Adipose tissue (tissue), 3 donors: ENCODE data around the gene GLRX5. TPM values are rescaled to one million over a fixed set of nuclear protein-coding genes. Genes with fewer than 3 reads are reported as not detected.

Experiments used
- H3K27ac ChIP-seq: one replicate; pipeline ENCODE4 v1.5.1; 2013; ENCODE audit warnings: low read depth, low read length
- WGBS, 3 donors: extraction: QIAGEN DNeasy Blood & Tissue Kit; methylation state at CpG; one replicate each; pipeline ENCODE4 v1.1.7; 2013; 5-methylcytosine and 5-hydroxymethylcytosine counted together
- polyA plus RNA-seq, 3 donors: library from polyadenylated mRNA; stranded (reverse); fragments of 200-250 nt; gene quantifications; one replicate each; pipeline ENCODE4 v1.2.3, GENCODE V29; 2013
- donor health status: healthy with polysubstance abuse.
- donor health status: Bipolar disorder and iron deficiency.
- donor health status: healthy.

The GLRX5 gene
- polyA plus RNA-seq, 3 donors = 19.8 to 41.1 (median 38.3) TPM

DNA sequence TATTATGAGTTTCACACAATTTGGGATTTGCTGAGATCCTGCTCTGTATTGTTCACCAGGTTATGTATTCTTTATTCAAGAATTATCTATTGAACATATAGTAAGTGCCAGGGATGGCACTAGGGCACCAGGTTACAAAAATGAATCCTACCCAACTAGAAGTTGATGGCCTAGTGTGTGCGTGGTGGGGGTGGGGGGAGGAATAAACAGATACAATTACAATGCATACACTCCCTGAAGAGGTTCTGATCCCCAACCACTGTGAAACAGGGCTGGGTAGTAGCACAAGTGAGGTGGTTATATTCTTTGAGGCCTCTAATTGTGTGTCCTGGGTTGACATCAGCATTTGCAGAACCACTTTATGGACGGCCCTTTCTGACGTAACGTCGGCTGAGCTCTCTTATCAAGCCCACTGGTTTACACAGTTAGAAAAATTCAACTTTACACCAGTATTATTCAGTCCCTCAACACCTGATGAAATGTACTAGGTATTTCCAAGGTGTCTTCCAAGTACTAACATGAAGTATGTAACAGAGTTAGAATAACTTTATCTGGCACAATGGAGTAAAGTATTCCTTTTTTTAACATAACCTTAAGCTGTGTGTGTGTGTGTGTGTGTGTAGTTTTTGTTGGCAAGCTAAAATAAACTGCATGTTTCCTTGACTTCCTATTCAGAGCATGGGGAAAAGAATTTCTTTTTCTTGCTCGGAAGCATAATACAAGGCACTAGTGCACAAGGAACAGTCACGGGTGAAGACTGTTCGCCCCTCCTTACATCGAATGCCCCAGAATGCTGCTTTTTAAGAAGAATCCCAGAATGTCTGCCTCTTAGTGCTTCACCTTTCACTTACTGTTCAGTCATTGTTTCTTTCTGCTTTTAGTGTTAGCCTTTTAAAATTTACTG lies 8.1 kb upstream of the GLRX5 start:
- 35 to 41% (median 37%) methylated on average over 9 of the region's 9 CpGs for WGBS, 3 donors
- H3K27ac ChIP-seq = no peak overlapping the region

DNA sequence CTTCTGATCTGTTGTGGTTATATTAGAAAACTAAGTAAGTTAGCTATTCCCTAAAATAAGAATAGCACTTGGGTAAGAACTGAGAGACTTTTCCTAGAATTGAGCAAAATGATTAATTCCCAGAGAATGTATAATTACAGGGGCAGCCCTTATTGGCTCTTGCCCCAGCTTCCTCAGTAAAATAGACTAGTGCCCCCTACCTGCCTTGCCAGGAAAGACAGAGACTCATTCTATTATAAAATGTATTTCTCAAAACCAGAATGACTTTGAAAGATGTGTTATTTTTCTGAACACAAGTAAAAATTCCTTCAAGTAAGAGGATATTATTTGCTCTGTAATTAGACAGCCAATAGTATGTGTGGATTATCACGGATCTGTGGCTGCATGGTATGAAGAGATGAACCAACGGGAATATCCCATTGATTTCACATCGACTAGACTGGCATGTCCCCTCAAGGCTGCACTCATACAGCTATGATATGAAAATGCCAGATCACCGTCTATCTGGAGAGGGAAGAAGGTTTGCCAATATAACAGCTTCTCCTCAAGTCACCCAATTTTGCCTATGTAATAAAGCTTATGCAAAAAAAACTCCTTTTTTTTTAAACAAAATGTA lies 7.4 kb upstream of the GLRX5 start:
- 42 to 60% (median 56%) methylated on average over 4 of the region's 4 CpGs for WGBS, 3 donors
- H3K27ac ChIP-seq = no peak overlapping the region

- 85 to 93% (median 88%) methylated on average over 7 of the region's 7 CpGs for WGBS, 3 donors
- H3K27ac ChIP-seq = no peak overlapping the region
Observed at GRCh38 chr14:95529216-95529615, 5.6 kb upstream of the GLRX5 start.

GRCh38 chr14:95530473-95531276 lies 4.2 kb upstream of the GLRX5 start:
- no peak overlapping the region for H3K27ac ChIP-seq
- WGBS, 3 donors = 73 to 77% (median 73%) methylated on average over 13 of the region's 13 CpGs

GRCh38 chr14:95531473-95531872 lies 3.4 kb upstream of the GLRX5 start:
- WGBS, 3 donors = 30 to 42% (median 34%) methylated on average over 3 of the region's 3 CpGs
- no peak overlapping the region for H3K27ac ChIP-seq

- 44 to 55% (median 52%) methylated on average over 3 of the region's 3 CpGs for WGBS, 3 donors
- H3K27ac ChIP-seq = no peak overlapping the region
Observed at GRCh38 chr14:95531969-95532368, 2.9 kb upstream of the GLRX5 start.

GRCh38 chr14:95533391-95533821 lies 1.4 kb upstream of the GLRX5 start:
- WGBS, 3 donors = 3 to 4% (median 4%) methylated on average over 10 of the region's 10 CpGs
- no peak overlapping the region for H3K27ac ChIP-seq

DNA sequence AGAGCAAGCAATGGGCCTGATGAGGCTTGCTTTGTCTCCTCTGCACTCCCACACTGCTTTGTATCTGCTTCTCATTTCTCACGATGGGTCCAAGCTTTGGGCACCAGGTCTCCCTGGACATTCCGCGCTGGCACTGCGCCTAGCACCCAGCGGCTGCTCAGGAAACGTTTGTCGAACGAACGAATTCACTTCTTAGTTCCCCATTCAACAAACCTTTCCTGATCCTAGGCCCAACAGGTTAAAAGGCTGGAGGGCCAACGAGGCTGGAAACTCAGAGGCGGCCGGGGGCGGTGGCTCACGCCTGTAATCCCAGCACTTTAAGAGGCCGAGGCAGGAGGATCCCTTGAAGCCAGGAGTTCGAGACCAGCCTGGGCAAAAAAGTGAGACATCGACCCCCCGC lies 1.0 kb upstream of the GLRX5 start:
- WGBS, 3 donors = 0 to 1% (median 1%) methylated on average over 18 of the region's 18 CpGs
- no peak overlapping the region for H3K27ac ChIP-seq

GRCh38 chr14:95535226-95536021 lies 574 bp downstream of the GLRX5 start:
- 1 to 2% (median 2%) methylated on average over 52 of the region's 52 CpGs for WGBS, 3 donors
- H3K27ac ChIP-seq = no peak overlapping the region

GRCh38 chr14:95536036-95536593 lies 1.3 kb downstream of the GLRX5 start:
- WGBS, 3 donors = 21 to 39% (median 30%) methylated on average over 4 of the region's 4 CpGs
- H3K27ac ChIP-seq = no peak overlapping the region

DNA sequence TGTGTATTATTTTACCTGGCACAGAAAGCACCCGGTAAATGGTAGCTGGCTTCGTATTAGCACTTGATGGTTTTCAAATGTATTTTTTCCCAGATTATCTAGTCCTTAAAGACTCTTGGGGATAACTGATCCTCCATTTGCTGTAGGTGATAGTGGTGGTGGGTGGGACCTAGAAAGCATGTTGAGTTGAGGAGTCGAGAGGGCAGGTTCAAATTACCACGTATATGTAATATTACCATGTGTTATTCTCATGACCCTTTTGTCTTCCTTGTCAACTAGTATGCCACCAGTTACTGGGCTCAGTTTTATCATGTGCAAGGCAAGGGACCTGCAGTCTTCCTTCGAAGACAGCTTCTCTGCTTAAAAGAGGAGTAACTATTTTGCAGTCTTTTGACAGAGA lies 1.8 kb downstream of the GLRX5 start:
- 41 to 81% (median 66%) methylated on average over 5 of the region's 5 CpGs for WGBS, 3 donors
- no peak overlapping the region for H3K27ac ChIP-seq

DNA sequence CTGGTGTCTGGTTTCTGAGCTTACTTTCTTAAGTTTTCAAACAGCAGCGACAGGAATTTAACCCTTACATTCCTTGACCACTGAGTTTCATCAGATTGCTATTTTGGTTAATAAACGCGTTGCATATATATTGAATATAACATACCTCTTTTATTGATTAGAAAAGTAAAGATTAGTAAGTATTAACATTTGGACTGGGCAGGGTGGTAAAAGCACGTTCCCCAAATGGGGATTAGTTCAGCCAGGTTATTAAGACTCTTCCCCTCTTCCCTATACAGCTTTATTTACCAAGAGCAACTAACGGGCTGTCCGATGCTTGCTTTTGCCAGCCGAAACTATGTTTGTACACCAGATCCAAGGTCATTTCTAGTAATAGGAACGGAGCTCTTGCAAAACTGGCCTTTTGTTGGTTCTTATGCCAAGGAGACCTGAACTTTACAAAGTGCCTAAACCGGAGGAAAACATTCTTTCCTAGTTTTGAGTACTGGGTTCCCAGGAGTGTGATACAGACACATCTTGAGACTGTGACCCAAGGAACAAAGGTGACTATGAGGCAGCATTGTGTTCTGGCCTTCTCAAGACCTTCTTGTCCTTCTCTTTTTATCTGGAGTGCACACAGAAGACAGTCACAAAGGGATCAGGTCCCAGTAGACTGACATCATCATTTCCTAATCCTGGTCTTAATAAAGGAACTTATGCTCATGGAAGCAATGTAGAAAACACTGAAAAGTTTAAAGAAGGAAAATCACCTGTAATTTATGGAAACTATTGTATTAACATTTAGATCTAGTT lies 2.6 kb downstream of the GLRX5 start:
- H3K27ac ChIP-seq = no peak overlapping the region
- 20 to 63% (median 61%) methylated on average over 9 of the region's 9 CpGs for WGBS, 3 donors

DNA sequence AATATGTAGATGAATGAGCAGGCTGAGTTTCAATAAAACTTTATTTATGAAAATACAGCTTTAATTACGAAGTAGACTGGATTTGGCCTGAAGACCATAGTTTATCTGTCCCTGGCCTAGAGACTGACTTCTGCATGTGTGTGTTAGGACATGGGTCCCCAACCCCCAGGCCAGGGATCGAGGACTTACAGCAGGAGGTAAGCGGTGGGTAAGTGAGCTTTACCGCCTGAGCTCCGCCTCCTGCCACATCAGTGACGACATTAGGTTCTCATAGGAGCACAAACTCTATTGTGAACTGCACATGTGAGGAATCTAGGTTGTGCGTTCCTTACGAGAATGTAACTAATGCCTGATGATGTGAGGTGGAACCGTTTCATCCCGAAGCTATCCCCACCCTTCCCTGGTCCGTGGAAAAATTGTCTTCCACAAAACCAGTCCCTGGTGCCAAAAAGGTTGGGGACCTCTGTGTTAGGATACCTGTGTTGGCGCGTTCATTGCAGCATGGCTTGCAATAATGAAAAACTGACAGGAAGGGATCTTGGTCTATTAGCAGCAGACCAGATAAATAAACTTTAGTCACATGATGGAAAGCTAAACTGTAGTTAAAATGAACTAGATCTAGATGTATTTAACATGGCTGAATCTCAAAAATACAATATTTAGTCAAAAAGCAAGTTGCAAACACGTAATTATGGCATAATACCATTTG lies 4.1 kb downstream of the GLRX5 start:
- WGBS, 3 donors = 90 to 93% (median 92%) methylated on average over 14 of the region's 14 CpGs
- no peak overlapping the region for H3K27ac ChIP-seq

DNA sequence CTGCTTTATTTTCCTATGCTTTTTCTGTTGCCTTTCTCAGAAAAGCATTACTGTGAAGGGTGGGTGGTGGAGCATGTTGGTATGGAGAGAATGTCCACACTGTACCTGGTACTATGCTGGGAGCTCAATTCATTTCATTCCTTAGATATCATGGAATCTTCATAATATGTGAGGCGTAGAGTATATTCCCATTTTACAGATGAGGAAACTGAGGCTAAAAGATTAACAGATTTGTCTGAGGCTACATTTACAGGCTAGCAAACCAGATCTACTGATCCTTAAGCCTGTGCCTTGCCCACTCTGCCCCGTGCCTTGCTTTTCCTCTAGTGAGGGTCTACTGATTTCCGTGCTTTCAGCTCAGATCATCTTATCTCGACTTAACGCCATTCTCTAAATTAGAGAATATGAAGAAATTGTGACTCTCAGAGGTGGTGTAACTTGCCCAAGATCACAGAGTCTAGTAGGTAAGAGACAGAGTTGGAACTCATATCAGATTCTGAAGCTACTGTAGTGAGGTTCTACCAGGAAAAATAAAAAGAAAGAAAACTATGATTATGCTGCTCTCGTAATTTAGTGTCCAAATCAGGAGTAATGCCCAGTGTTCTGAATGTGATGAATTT lies 5.5 kb downstream of the GLRX5 start:
- H3K27ac ChIP-seq = no peak overlapping the region
- 89 to 97% (median 95%) methylated on average over 6 of the region's 6 CpGs for WGBS, 3 donors

DNA sequence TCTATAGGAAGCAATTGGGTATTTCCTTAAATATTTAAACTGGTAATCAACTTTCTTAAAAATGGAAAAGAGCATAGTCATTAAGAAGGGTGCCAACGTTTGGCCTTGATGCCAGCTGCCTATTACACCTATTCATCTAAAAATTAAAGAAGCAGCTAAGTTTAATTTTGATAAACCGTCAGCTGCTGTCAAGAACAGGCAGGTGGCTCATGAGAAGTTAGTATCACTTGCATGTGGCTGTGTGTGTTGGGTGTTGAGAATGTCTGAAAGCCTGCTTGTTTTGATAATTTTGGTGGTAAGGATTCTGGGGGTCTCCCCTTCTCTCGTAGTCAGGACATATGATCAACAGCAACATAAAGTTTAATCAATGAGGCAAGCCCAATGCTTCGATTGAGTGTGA lies 6.5 kb downstream of the GLRX5 start:
- 61 to 84% (median 74%) methylated on average over 4 of the region's 4 CpGs for WGBS, 3 donors
- H3K27ac ChIP-seq = no peak overlapping the region
